Suprapubic skin (tissue), 4 donors: ENCODE measurements around the gene PLXNA4. TPM values are rescaled to one million over a fixed set of nuclear protein-coding genes. Genes with fewer than 3 reads are reported as not detected.

Experiments
- DNase-seq, 2 donors: peaks; one replicate each; pipeline ENCODE4 v3.0.0-alpha.2; 2019; ENCODE audit warnings: low spot score in 2 of 2
- H3K27ac ChIP-seq: fragments of 200-600 bp; sonication (generic); one replicate; pipeline ENCODE4 v1.5.1; 2019
- H3K27me3 ChIP-seq: fragments of 200-600 bp; sonication (generic); one replicate; pipeline ENCODE4 v1.5.1; 2019
- H3K36me3 ChIP-seq: fragments of 200-600 bp; sonication (generic); one replicate; pipeline ENCODE4 v1.5.1; 2019
- H3K4me1 ChIP-seq: fragments of 200-600 bp; sonication (generic); one replicate; pipeline ENCODE4 v1.5.1; 2019
- H3K4me3 ChIP-seq: fragments of 200-600 bp; sonication (generic); one replicate; pipeline ENCODE4 v1.5.1; 2019; ENCODE audit warnings: mild to moderate bottlenecking
- H3K9me3 ChIP-seq: fragments of 200-600 bp; sonication (generic); one replicate; pipeline ENCODE4 v1.5.1; 2019
- CTCF ChIP-seq, 2 donors: fragments of 200-600 bp in 1 of 2; fragments of 450-650 bp in 1 of 2; sonication (generic) in 1 of 2; IDR thresholded peaks; one replicate each; pipeline ENCODE4 v1.5.1; 2016 to 2019; ENCODE audit warnings: antibody characterized with exemption in 2 of 2, mild to moderate bottlenecking in 1 of 2, moderate library complexity in 1 of 2
- EP300 ChIP-seq: sonication (generic); formaldehyde crosslinking; IDR thresholded peaks from one replicate; pipeline ENCODE4 v1.6.1; 2017; ENCODE audit warnings: antibody characterized with exemption
- POLR2A ChIP-seq, 2 donors: fragments of 450-650 bp; IDR thresholded peaks; one replicate each; pipeline ENCODE4 v1.6.1; 2017; ENCODE audit warnings: antibody characterized with exemption in 2 of 2, mild to moderate bottlenecking in 2 of 2, moderate library complexity in 2 of 2
- POLR2AphosphoS5 ChIP-seq, 3 donors: sonication (generic); formaldehyde crosslinking; IDR thresholded peaks; one replicate each; pipeline ENCODE4 v1.6.1; 2017; ENCODE audit warnings: antibody characterized with exemption in 3 of 3
- WGBS: methylation state at CpG from one replicate; pipeline ENCODE4 v1.1.5; 2018; 5-methylcytosine and 5-hydroxymethylcytosine counted together
- total RNA-seq, 4 donors: library from RNA; depleted of rRNA; stranded (reverse); fragments of >200 nt; gene quantifications; one replicate each; pipeline ENCODE4 v1.1.0, GENCODE V29; 2016

The PLXNA4 gene
- total RNA-seq, 4 donors from 2014 or later: 5.4 to 10.7 (median 7.1) TPM

GRCh38 chr7:132435016-132435990, 141.0 kb downstream of the PLXNA4 start:
- H3K9me3 ChIP-seq: no peaks in the 10 kb centered on the region
- H3K36me3 ChIP-seq: no peaks in the 10 kb centered on the region
- no peak for TF ChIP-seq CTCF (IDR thresholded peaks at IDR 0.05)
- no peak for TF ChIP-seq POLR2AphosphoS5 (IDR thresholded peaks at IDR 0.05)
- TF ChIP-seq POLR2A (IDR thresholded peaks at IDR 0.05): no peak
- no peak for TF ChIP-seq EP300
- no peak overlapping the region for H3K4me3 ChIP-seq
- peaks cover 14% of the 10 kb centered on the region for H3K27me3 ChIP-seq
- WGBS: 53% methylated on average over 17 of the region's 18 CpGs
- no peak overlapping the region for H3K27ac ChIP-seq
- DNase-seq: no peak
- H3K4me1 ChIP-seq: peaks cover 4% of the 10 kb centered on the region

- TF ChIP-seq CTCF (IDR thresholded peaks at IDR 0.05) (no peak), POLR2AphosphoS5 (IDR thresholded peaks at IDR 0.05) (no peak), EP300 (no peak), POLR2A (IDR thresholded peaks at IDR 0.05) (no peak)
- peaks cover 14% of the 10 kb centered on the region for H3K27me3 ChIP-seq
- WGBS: 93% methylated on average over 7 of the region's 7 CpGs
- no peaks in the 10 kb centered on the region for H3K36me3 ChIP-seq
- no peaks in the 10 kb centered on the region for H3K9me3 ChIP-seq
- H3K27ac ChIP-seq: no peak overlapping the region
- no peak for DNase-seq
- peaks cover 4% of the 10 kb centered on the region for H3K4me1 ChIP-seq
- no peak overlapping the region for H3K4me3 ChIP-seq
Observed at GRCh38 chr7:132434041-132434440, 142.2 kb downstream of the PLXNA4 start.

GRCh38 chr7:132433301-132433700, 143.0 kb downstream of the PLXNA4 start:
- Histone ChIP-seq H3K36me3 (no peaks in the 10 kb centered on the region), H3K27me3 (peaks cover 14% of the 10 kb centered on the region), H3K9me3 (no peaks in the 10 kb centered on the region), H3K27ac (no peak overlapping the region), H3K4me3 (no peak overlapping the region), H3K4me1 (peaks cover 4% of the 10 kb centered on the region)
- TF ChIP-seq POLR2AphosphoS5 (IDR thresholded peaks at IDR 0.05) (no peak), POLR2A (IDR thresholded peaks at IDR 0.05) (no peak), EP300 (no peak), CTCF (IDR thresholded peaks at IDR 0.05) (no peak)
- no peak for DNase-seq
- WGBS: 93% methylated on average over 2 of the region's 2 CpGs

- 68% methylated on average over 13 of the region's 13 CpGs for WGBS
- Histone ChIP-seq H3K36me3 (no peaks in the 10 kb centered on the region), H3K9me3 (no peaks in the 10 kb centered on the region), H3K27ac (no peak overlapping the region), H3K27me3 (peaks cover 28% of the 10 kb centered on the region), H3K4me1 (peaks cover 4% of the 10 kb centered on the region), H3K4me3 (no peak overlapping the region)
- DNase-seq: no peak
- TF ChIP-seq CTCF (IDR thresholded peaks at IDR 0.05) (no peak), POLR2AphosphoS5 (IDR thresholded peaks at IDR 0.05) (no peak), EP300 (no peak), POLR2A (IDR thresholded peaks at IDR 0.05) (no peak)
Observed at GRCh38 chr7:132430861-132431822, 145.1 kb downstream of the PLXNA4 start.
